CD4-positive, alpha-beta T cell treated with Interleukin-15 for 4 hours (primary cell): ENCODE results near the gene PLIN1.

Experiments used
- DNase-seq: peaks from one replicate; pipeline ENCODE4 v3.0.0-alpha.2; 2020; ENCODE audit warnings: low spot score

The PLIN1 gene

GRCh38 chr15:89671687-89672086 is 7.5 kb downstream of the PLIN1 start:
- no peak for DNase-seq

- DNase-seq: no peak
Observed at GRCh38 chr15:89670971-89671560, 8.1 kb downstream of the PLIN1 start.

- no peak for DNase-seq
Observed at GRCh38 chr15:89669941-89670340, 9.2 kb downstream of the PLIN1 start.

GRCh38 chr15:89669309-89669865 is 9.8 kb downstream of the PLIN1 start:
- DNase-seq: no peak

GRCh38 chr15:89668171-89668570 is 11.0 kb downstream of the PLIN1 start:
- no peak for DNase-seq

GRCh38 chr15:89667706-89667960 is 11.5 kb downstream of the PLIN1 start:
- DNase-seq: no peak

- DNase-seq: no peak
Observed at GRCh38 chr15:89666858-89667705, 12.1 kb downstream of the PLIN1 start.

GRCh38 chr15:89666184-89666857 is 12.8 kb downstream of the PLIN1 start:
- DNase-seq: no peak

GRCh38 chr15:89665449-89666181 is 13.6 kb downstream of the PLIN1 start:
- no peak for DNase-seq

- no peak for DNase-seq
Observed at GRCh38 chr15:89664441-89665350, 14.5 kb downstream of the PLIN1 start.

GRCh38 chr15:89662893-89663626 is 16.1 kb downstream of the PLIN1 start:
- DNase-seq: no peak

GRCh38 chr15:89660556-89660955 is 18.6 kb downstream of the PLIN1 start:
- no peak for DNase-seq

GRCh38 chr15:89659295-89659694 is 19.9 kb downstream of the PLIN1 start:
- DNase-seq: no peak

GRCh38 chr15:89657686-89658200 is 21.4 kb downstream of the PLIN1 start:
- DNase-seq: no peak

GRCh38 chr15:89656116-89656815 is 22.9 kb downstream of the PLIN1 start:
- DNase-seq: no peak

- DNase-seq: no peak
Observed at GRCh38 chr15:89654847-89655805, 24.0 kb downstream of the PLIN1 start, which contains the start of gene KIF7. Gene KIF7, minus strand, starts transcription at chr15:89655467. Its CDS starts 2,537 bp downstream, at chr15:89652930.

- DNase-seq: no peak
Observed at GRCh38 chr15:89654301-89654761, 24.8 kb downstream of the PLIN1 start.

- DNase-seq: no peak
Observed at GRCh38 chr15:89653578-89653977, 25.6 kb downstream of the PLIN1 start.
